ENCODE data around the gene GNAO1.

- TF ChIP-seq ZNF792 (CRISPR knock-in tag; IDR thresholded peaks at IDR 0.05): no peak
- TF ChIP-seq SMAD9 (CRISPR knock-in tag; IDR thresholded peaks at IDR 0.05): no peak
- no peak for TF ChIP-seq ZFYVE20 (CRISPR knock-in tag; IDR thresholded peaks at IDR 0.05; ENCODE audit: borderline replicate concordance, low read depth)
- no peak for TF ChIP-seq CTCF (CRISPR knock-in tag; IDR thresholded peaks at IDR 0.05)
- no peak for TF ChIP-seq NR1H2 (CRISPR knock-in tag; IDR thresholded peaks at IDR 0.05; ENCODE audit: borderline replicate concordance, low read depth)
- TF ChIP-seq KMT2B (CRISPR knock-in tag; IDR thresholded peaks at IDR 0.05): no peak
- TF ChIP-seq EP300 (IDR thresholded peaks at IDR 0.05; ENCODE audit: low read depth in 2 of 2, low read length in 2 of 2): no peak
- no peak for TF ChIP-seq EP300 (CRISPR knock-in tag; IDR thresholded peaks at IDR 0.05; ENCODE audit: borderline replicate concordance)
- TF ChIP-seq NKX3-1 (CRISPR knock-in tag; IDR thresholded peaks at IDR 0.05): no peak
- TF ChIP-seq REST (IDR thresholded peaks at IDR 0.05; ENCODE audit: borderline replicate concordance in 1 of 2, low read depth in 1 of 2, low read length in 2 of 2): no peak
These were observed 160.2 kb downstream of the GNAO1 start for GRCh38 chr16:56351481-56351880.

All from HepG2 (cell line).